ENCODE measurements around the gene ELOVL5. TPM values are rescaled to one million over a fixed set of nuclear protein-coding genes. Genes with fewer than 3 reads are reported as not detected.

The ELOVL5 gene
- total RNA-seq, 1 experiment from 2014 or later: 121 TPM

GRCh38 chr6:53394704-53395103 is 46.0 kb upstream of the ELOVL5 start:
- H3K27me3 Mint-ChIP-seq (ENCODE audit: low read depth): no peaks in the 10 kb centered on the region
- no peak overlapping the region for H4K8ac ChIP-seq (replicated peaks; ENCODE audit: insufficient read length, low read depth, low read length)
- no peaks in the 10 kb centered on the region for H3K9me3 ChIP-seq (ENCODE audit: control insufficient read depth, low read depth, low read length)
- no peak overlapping the region for H3K18ac ChIP-seq (ENCODE audit: insufficient read length, low read depth, low read length)
- H3K4me2 ChIP-seq (ENCODE audit: insufficient read depth, insufficient read length, low read length): no peak overlapping the region
- H2BK5ac ChIP-seq (ENCODE audit: insufficient read length, low read length): no peak overlapping the region
- H3K36me3 Mint-ChIP-seq (ENCODE audit: insufficient read depth in 1 of 3, low read depth in 3 of 3): no peaks in the 10 kb centered on the region
- H3K27ac ChIP-seq (ENCODE audit: insufficient read length, low read depth, low read length): no peak overlapping the region
- WGBS (ENCODE audit: extremely low coverage, insufficient read length, low lambda C conversion rate): no CpG with 5 or more reads among the region's 3 CpGs
- H3K9ac ChIP-seq (ENCODE audit: extremely low read depth, insufficient read length, low read length): no peak overlapping the region
- H3K79me1 ChIP-seq (ENCODE audit: insufficient read depth, low read depth, low read length, poor library complexity, severe bottlenecking): no peaks in the 10 kb centered on the region
- H3K4me3 Mint-ChIP-seq: no peak overlapping the region
- no peaks in the 10 kb centered on the region for H3K27me3 ChIP-seq (ENCODE audit: insufficient read depth, low read length)
- no peaks in the 10 kb centered on the region for H3K9me3 Mint-ChIP-seq
- H3K79me2 ChIP-seq (ENCODE audit: insufficient read depth, low read length): no peaks in the 10 kb centered on the region
- no peak overlapping the region for H2AK5ac ChIP-seq (ENCODE audit: insufficient read length, low read length)
- no peaks in the 10 kb centered on the region for H3K23me2 ChIP-seq (ENCODE audit: insufficient read length, low read depth, low read length, poor library complexity, severe bottlenecking)
- no peak overlapping the region for H3K4ac ChIP-seq (ENCODE audit: low read depth, low read length)
- H3K14ac ChIP-seq (ENCODE audit: insufficient read depth, low read length): no peak overlapping the region
- H4K5ac ChIP-seq (ENCODE audit: insufficient read length, low read depth, low read length): no peak overlapping the region
- no peak overlapping the region for H2BK120ac ChIP-seq (ENCODE audit: low read depth, low read length, poor library complexity, severe bottlenecking)
- no peak for TF ChIP-seq CTCF (conservative IDR thresholded peaks at IDR 0.05)
- H2BK15ac ChIP-seq (ENCODE audit: low read depth, low read length): no peak overlapping the region
- no peak overlapping the region for H3K56ac ChIP-seq (ENCODE audit: insufficient read length, low read depth, low read length)
- no peaks in the 10 kb centered on the region for H4K20me1 ChIP-seq (ENCODE audit: control insufficient read depth, insufficient read depth, insufficient read length)
- H3K23ac ChIP-seq (ENCODE audit: insufficient read length, low read depth, low read length): no peak overlapping the region
- no peak overlapping the region for H2AFZ ChIP-seq (ENCODE audit: low read length)
- peaks cover 14 to 15% of the 10 kb centered on the region in 2 experiments for H3K4me1 Mint-ChIP-seq
- no peak overlapping the region for H3T11ph ChIP-seq (ENCODE audit: low read length)
- no peak overlapping the region for H3K27ac Mint-ChIP-seq
- H3K4me1 ChIP-seq (ENCODE audit: insufficient read depth, low read length): no peaks in the 10 kb centered on the region
- no peak overlapping the region for H4K91ac ChIP-seq (ENCODE audit: insufficient read length, low read depth, low read length)
- H2BK20ac ChIP-seq (ENCODE audit: low read depth, low read length, poor library complexity, severe bottlenecking): no peak overlapping the region
- no peak overlapping the region for H2BK12ac ChIP-seq (ENCODE audit: insufficient read length, low read depth, low read length)
- no peak for DNase-seq

Measured in H9 (cell line).